Stimulated activated CD8-positive, alpha-beta memory T cell treated with anti-CD3 and anti-CD28 coated beads, Interleukin-15, amount 100 ng/mL, for 48 hours (primary cell): ENCODE data around the gene WWOX.
A peak's percentile ranks its signal among the peaks of the same experiment; 100 is the strongest.

Experiments used
- DNase-seq, 2 donors: peaks; one replicate each; pipeline ENCODE4 v3.0.0-alpha.2; 2020; ENCODE audit warnings: low read depth in 2 of 2

Gene WWOX

DNA sequence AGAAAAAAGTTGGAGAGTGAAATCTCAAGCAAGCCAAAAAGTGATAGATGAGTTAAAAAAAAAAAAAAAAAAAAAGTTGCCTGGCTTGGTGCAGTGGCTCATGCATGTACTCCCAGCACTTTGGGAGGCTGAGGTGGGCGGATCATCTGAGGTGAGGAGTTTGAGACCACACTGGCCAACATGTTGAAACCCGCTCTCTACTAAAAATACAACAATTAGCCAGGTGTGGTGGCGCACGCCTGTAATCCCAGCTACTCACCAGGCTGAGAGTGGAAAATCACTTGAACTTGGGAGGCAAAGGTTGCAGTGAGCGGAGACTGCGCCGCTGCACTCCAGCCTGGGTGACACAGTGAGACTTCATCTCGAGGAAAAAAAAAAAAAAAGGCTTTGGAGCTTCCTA is 668.8 kb downstream of the WWOX start:
- DNase-seq, result no peak

GRCh38 chr16:78768718-78769117 is 669.3 kb downstream of the WWOX start:
- peak; percentile 36 to 37 for DNase-seq

GRCh38 chr16:78770353-78771091 is 671.1 kb downstream of the WWOX start:
- peak; percentile 70 to 74 for DNase-seq

- no peak for DNase-seq
These were observed 673.8 kb downstream of the WWOX start for GRCh38 chr16:78773291-78773702.

- no peak for DNase-seq
These were observed 674.3 kb downstream of the WWOX start for GRCh38 chr16:78773706-78774105.

- peak; percentile 57 to 76 for DNase-seq
These were observed 675.7 kb downstream of the WWOX start for GRCh38 chr16:78775161-78775561.

DNA sequence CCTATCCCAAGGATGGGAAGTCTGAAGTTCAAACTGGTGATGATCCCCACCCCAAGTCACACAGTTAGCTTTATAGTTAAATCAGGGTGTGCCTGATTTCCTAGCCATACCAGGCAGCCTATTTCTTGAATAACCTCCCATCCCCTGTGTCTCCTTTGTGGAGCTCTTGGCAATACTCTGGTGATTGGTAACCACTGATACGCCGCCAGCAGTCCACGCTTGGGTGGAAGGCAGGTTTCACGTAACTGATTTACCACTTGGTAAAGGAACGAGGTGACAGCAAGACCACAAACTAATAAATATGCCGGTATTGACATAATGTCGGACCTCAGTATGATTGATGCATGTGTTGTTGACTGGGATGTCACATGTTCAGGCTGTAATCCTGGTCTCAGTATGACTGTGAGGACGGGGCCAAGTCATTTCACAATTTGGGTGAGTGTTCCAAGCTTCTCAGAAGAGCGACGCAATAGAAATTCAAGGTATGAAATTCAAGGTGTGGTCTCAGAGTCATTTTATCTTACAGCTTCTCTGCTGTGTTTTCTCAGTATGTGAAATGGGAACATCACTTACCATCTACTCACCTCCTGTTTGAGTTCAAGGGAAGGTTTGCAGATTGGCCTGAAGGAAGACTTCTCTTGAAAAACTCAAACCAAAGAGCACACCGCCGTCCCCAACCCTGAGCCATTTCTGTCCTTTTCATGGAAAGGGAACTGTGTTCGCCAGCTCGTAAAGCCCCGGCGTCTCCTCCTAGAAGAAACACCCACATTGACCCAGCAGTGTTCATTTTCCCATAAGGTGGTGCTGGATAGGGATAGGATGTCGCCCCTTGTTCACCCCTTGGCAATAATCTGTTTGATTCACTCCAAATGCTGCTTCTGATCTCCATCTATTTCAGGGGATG is 678.9 kb downstream of the WWOX start:
- DNase-seq, result peak in 1 of 2 donors; percentile 66

- DNase-seq, result no peak
These were observed 681.4 kb downstream of the WWOX start for GRCh38 chr16:78780808-78781207.

- no peak for DNase-seq
These were observed 683.1 kb downstream of the WWOX start for GRCh38 chr16:78782572-78782971.

DNA sequence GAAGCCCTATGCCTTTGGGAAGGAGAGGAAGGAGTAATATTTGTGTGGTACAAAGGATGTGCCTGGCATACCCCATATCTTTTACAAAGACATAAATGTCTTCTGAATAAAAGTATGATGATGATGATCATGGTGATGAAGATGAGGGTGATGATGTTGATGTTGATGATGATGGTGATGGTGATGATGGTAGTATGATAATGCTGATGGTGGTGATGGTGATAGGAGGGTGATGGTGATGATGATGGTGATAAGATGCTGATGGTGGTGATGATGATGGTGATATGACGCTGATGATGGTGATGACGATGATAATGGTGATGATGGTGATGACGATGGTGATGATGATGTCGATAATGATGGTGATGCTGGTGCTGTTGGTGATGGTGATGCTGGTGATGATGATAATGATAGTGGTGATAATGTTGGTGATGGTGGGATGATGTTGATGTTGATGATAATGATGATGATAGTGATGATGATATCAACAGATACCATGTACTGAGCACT is 684.2 kb downstream of the WWOX start:
- DNase-seq, result no peak

- no peak for DNase-seq
These were observed 685.3 kb downstream of the WWOX start for GRCh38 chr16:78784771-78785170.

DNA sequence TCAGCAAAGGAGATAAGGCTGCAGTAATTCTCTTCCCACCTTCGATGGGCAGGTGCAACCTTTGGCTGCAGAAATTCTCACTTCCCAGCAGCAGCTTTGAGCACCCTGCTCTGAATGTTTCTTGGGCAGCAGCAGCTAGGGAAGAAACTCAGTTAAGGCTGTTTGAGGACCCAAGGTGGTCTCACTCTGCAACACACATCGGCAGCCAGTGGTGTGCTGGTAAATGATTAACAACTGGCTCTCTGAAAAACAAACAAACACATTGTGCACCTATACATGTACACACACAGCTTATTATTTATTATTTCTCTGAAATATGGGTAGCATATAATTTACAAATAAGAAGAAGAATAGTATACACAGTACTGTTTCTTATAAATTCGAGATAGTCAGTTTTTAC is 685.8 kb downstream of the WWOX start:
- DNase-seq, result no peak

DNA sequence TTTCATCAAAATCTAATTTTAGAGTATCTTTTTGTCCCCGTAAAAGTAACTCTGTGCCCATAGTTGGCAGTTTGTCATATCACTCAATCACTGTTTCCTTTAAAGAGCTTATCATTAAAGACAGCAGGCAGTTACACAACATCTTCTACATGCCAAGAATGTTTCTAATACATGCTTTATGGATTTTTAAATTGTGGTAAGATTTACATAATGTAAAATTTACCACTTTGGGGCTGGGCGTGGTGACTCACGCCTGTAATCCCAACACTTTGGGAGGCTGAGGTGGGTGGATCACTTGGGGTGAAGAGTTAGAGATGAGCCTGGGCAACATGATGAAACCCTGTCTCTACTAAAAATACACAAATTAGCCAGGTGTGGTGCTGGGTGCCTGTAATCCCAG is 687.2 kb downstream of the WWOX start:
- no peak for DNase-seq

DNA sequence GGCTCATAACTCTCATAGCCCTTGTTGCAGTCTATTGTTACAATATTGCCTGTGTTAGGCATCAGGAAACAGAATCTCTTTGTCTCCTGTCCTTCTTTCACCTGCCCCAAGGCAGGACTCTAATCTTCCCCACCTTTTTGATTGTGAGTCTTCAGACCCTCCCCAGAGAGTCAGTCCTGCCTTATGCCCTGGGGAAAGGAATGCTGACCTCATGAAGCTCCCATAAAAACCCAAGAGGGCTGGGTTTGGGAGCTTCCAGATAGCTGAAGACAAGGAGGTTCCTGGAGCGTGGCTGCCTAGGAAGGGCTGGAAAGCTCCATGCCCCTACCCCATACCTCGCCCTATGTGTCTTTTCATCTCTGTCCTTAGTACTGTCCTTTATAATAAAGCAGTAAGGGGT is 688.8 kb downstream of the WWOX start:
- DNase-seq, result no peak

GRCh38 chr16:78788696-78789095 is 689.2 kb downstream of the WWOX start:
- no peak for DNase-seq

GRCh38 chr16:78789561-78789960 is 690.1 kb downstream of the WWOX start:
- DNase-seq, result no peak

- DNase-seq, result no peak
These were observed 691.6 kb downstream of the WWOX start for GRCh38 chr16:78791011-78791410.

- DNase-seq, result no peak
These were observed 692.5 kb downstream of the WWOX start for GRCh38 chr16:78791926-78792325.

DNA sequence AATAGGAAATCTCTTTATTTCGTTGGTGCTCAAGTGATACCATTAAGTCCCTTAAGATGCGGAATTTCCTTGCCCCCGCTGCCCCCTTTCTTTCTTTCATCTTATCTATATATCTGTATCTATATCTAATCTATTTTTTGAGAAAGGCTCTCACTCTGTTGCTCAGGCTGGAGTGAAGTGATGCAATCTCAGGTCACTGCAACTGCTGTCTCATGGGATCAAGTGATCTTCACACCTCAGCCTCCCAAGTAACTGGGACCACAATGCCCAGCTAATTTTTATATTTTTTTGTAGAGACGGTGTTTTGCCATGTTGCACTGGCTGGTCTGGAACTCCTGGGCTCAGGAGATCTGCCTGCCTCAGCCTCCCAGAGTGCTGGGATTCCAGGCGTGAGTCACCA is 693.5 kb downstream of the WWOX start:
- no peak for DNase-seq

DNA sequence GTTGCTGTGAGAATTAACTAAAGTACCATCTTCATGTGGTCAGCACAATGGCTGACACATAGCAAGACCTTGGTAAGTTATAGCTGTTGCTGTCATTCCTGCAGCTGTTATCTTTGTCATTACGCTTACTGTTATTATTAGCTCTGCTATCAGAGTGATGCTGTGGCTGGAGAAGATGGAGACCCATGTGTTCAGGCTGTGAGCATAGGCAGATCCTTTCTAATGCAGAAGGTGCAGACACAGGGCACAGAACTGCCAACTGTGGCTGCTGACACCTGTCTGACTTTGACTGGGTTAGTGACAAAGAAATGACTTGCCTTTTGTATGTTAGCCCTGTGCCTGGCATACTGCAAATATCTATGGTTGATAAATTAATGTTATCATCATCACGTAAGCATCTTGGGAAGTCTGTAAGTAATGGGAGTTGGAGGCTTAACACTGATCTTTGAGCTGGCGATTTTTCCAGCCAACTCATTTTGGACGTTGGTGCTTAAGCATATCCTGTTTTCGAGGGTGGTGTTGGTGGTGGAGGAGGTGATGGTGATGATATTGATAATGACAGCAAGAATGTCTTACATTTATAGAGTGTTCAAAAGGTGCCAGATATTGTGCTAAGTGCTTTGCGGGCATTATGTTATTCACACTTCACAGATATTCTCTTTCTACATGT is 695.3 kb downstream of the WWOX start:
- DNase-seq, result no peak

GRCh38 chr16:78795433-78795832 is 696.0 kb downstream of the WWOX start:
- no peak for DNase-seq

GRCh38 chr16:78796221-78796866 is 696.9 kb downstream of the WWOX start:
- no peak for DNase-seq
